ENCODE data around the gene MPIG6B.

Gene MPIG6B

DNA sequence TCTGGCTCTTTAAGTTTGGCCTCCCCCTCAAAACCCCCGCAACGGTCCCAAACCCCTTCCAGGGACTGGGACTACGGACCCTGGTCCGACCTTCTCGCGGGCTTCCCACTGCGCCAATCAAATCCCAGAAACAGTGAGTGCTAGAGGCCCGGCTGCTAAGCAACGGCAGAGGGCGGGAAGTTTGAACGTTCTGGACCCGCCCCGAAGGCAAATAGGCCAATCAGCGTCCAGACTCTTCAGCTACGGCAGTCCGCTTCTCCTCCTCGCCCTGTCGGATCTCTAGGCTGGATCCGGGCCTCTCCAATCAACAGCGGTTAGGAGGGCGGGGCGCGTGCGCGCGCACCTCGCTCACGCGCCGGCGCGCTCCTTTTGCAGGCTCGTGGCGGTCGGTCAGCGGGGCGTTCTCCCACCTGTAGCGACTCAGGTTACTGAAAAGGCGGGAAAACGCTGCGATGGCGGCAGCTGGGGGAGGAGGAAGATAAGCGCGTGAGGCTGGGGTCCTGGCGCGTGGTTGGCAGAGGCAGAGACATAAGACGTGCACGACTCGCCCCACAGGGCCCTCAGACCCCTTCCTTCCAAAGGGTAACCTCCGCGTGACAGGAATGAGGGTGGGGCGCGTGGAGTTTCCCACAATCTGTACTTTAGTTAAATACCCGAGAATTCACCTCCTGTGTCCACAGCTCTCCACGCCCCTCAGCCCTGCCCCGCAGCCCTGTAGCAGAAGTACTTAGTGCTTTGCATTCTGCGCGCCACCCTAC is 16.6 kb downstream of the MPIG6B start, which contains the start of gene MSH5:
TSS of gene MSH5 (plus strand) at position 367 of the 758 bp plus-strand sequence. CDS start 462 bp downstream, outside the sequence.
- peak; percentile 98 for DNase-seq

DNA sequence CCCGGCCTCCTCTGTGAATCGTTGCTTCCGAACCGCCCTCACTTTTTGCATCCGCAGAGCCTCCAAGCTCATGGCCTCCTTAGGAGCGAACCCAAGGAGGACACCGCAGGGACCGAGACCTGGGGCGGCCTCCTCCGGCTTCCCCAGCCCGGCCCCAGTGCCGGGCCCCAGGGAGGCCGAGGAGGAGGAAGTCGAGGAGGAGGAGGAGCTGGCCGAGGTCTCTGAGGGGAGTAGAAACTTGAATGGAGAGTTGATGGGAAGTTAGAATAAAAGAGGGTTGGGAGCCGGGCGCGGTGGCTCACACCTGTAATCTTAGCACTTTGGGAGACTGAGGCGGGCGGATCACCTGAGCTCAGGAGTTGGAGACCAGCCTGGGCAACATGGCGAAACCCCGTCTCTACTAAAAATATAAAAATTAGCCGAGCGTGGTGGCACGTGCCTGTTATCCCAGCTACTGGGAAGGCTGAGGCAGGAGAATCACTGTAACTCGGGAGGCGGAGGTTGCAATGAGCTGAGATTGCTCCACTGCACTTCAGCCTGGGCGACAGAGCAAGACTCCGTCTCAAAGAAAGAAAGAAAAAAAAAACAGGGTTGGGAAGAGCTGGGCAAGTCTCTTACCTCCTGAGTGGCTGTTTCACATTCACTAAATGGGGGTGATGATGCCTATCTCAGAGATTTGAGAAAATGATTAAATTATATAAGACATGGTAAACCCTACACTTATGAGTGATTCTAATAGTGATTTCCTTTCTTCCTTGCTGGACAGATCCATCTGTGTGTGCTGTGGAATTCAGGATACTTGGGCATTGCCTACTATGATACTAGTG is 17.4 kb downstream of the MPIG6B start:
- no peak for DNase-seq

DNA sequence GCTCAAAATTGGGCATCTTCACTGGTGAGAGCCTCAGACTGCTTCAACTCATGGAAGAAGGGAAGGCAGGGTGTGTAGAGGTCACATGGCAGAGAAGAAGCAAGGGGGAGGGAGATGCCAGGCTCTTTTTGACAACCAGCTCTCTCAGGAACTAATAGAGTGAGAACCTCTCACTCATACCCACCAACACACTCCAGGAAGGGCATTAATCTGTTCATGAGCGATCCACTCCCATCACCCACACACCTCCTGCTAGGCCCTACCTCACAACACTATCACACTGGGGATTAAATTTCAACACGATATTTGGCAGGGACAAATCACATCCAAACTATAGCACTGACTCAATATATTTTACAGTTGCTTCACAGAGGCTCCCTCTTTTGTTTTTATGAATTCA is 18.6 kb downstream of the MPIG6B start:
- DNase-seq = no peak

GRCh38 chr6:31742894-31743293 is 19.7 kb downstream of the MPIG6B start:
- no peak for DNase-seq

DNA sequence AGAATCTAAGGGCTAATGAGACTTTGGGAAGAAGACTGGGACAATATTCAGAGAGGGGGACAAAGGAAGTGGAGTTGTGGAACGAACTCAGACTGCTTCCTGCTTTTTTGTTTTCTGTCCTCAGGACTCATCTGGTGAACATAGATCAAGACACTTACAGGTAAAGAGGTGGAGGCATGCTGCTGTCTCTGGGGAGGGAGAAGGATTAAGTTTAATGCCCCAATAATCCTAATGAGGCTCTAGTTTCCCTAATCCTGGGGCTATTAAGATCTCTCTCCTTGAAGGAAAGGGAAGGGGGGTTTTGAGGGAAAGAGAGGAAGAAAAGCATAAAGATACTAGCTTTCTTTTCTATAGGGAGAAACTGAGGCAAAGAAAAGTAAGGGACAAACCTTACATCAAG is 21.2 kb downstream of the MPIG6B start:
- DNase-seq = no peak

DNA sequence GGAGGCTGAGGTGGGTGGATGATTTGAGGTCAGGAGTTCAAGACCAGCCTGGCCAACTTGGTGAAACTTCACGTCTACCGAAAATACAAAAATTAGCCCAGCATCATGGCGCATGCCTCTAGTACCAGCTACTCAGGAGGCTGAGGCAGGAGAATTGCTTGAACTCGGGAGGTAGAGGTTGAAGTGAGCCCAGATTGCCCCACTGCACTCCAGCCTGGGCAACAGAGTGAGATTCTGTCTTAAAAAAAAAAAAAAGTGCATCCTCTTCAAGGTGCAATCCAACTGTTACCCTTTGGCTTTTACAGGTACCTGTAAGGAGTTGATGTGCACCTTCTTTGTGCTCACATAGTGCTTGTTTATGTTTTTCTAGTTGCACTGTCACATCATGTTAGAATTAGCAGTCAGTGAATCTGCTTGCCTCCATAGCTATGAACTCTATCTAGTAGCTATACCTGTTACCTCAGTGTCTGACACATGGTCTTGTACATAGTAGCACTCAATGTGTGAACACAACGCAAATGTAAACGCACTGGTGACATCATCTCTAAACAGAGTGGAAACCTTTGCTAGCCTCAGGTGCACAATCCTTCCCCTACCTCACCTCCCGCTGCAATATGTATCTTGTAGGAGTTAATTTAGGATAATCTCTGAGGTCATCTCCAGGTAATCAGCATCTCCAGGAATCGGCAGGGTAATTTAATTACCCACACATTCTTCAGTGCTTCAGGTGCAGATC is 26.3 kb downstream of the MPIG6B start:
- DNase-seq = no peak

DNA sequence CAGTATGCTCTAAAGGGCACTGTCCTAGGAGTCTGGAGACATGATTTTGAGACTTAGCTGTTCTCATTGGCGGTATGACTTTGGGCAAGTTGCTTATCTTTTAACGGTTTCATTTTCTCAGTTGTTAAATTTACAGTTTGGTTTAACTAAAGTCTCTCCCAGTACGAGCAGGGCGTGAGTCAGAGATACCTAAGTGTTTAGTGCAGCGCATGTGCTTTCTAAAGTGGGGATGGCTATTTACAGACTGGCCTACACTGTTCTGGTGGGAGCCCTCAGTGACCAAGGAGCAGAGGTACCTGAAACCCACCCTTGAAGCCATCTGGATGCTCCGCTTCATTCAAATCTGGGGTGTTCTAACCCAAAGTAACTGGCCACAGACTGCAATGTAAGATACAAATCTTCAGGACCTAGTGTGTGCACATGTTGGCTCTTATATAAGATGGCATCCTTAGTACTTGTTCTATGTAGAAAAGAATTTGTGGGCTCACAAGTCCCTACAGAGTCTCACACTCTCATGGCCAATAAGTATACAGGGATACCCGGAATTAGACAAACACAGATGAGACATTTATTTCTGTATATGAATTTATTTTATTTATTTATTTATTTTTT is 27.3 kb downstream of the MPIG6B start:
- no peak for DNase-seq

- DNase-seq = no peak
These were observed 29.7 kb downstream of the MPIG6B start for GRCh38 chr6:31752739-31753319.

DNA sequence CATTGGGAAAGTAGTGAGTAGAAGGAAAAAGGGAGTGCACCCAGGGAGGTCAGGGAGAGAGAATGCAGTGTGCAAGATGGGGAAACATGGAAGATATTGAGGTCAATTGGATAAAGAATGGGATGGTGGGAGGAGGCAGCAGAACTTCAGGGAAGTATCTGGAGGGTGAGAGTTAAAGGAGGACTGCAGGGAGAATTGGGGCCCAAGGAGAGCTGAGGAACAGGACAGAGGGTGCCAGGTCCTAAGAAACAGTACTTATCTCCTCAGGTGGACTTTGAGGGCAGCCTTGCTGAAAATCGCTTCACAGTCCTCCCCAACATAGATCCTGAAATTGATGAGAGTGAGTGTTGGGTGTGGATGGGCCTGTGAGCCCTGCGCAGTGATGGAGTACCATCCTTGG is 35.1 kb downstream of the MPIG6B start:
- DNase-seq = no peak

- no peak for DNase-seq
These were observed 37.6 kb downstream of the MPIG6B start for GRCh38 chr6:31760790-31761189.

DNA sequence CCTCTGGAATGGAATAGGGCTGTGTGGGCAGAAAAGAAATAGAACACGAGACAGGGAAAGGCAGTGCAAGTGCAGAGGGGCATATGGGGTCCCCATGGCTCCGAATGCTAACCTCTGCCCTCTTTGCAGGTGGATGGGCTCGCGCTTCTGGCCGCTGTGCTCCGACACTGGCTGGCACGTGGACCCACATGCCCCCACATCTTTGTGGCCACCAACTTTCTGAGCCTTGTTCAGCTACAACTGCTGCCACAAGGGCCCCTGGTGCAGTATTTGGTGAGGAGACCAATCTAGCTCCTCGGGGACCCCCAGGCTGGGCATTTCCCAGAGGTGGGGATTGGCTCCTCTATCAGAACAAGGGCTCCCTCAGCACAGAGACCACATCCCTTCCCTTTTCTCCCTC is 38.2 kb downstream of the MPIG6B start:
- DNase-seq = no peak

- DNase-seq = no peak
These were observed 39.2 kb downstream of the MPIG6B start, which contains the start of gene SAPCD1 for GRCh38 chr6:31762356-31762755. SAPCD1 (plus strand) TSS chr6:31762656; CDS start chr6:31763055, 399 bp downstream.

GRCh38 chr6:31762878-31763618 is 39.9 kb downstream of the MPIG6B start:
- no peak for DNase-seq

- no peak for DNase-seq
These were observed 40.4 kb downstream of the MPIG6B start for GRCh38 chr6:31763619-31763940.

DNA sequence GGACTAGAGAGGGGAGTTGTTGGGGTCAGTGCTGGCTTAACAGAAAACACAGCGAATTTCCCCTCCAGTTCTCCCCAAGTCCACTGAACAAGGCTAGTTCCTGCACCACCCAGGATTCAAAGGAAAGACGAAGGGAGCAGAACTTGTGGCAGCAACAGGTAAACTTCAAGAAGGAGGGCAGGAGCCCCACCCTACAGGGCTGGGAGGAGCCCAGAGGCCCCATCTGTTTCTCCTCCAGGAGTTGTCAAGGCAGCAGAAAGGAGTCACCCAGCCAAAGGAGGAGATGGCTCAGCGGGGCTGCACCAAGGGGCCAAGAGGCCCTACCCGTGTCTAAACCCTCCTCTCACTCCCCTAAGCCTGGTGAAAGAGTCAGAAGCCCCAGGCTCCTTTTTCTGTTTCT is 41.0 kb downstream of the MPIG6B start:
- no peak for DNase-seq

- DNase-seq = no peak
These were observed 42.4 kb downstream of the MPIG6B start for GRCh38 chr6:31765559-31765909.

DNA sequence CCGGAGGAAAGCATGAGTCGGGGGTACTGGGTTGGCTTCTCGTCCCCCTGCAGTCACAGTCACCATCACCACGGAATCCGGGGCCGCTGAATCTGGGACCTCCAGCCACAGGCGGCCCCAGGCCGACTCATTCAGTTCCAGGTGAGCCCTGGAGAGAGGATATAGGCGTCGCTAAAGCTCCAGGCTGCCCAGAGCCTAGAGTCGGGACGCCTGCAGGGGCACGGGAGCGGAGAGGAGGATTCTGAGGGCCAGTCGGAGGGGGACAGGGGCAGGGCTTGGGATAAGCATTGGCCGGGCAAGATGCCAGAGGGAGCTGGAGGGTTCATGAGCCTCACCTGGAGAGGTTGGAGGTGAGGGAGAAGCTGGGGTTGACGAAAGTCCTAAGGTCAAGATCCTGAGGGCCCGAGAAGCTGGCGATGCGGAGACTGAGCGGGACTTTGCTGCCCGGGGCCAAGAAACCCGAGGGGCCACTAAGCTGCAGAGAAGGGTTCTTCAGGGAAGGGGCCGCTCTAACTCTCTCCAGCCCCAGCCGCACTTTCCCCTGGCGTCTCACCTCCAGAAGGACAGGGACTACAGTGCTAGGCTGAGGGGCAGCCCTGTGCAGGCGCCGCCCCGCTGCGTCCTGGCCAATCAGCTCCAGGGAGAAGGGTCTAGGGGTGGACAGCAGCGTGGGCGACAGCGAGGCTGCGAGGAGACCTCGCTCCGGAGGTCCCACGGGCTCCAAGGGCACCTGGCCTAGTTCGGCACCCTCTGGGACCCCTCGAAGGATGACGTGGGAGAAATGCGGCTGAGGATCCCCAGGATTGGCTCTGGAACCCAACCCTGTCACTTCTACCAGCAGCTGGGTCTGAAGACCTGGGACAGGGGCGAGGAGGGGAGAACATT is 43.0 kb downstream of the MPIG6B start:
- no peak for DNase-seq

- DNase-seq = no peak
These were observed 44.0 kb downstream of the MPIG6B start for GRCh38 chr6:31767096-31767645.

DNA sequence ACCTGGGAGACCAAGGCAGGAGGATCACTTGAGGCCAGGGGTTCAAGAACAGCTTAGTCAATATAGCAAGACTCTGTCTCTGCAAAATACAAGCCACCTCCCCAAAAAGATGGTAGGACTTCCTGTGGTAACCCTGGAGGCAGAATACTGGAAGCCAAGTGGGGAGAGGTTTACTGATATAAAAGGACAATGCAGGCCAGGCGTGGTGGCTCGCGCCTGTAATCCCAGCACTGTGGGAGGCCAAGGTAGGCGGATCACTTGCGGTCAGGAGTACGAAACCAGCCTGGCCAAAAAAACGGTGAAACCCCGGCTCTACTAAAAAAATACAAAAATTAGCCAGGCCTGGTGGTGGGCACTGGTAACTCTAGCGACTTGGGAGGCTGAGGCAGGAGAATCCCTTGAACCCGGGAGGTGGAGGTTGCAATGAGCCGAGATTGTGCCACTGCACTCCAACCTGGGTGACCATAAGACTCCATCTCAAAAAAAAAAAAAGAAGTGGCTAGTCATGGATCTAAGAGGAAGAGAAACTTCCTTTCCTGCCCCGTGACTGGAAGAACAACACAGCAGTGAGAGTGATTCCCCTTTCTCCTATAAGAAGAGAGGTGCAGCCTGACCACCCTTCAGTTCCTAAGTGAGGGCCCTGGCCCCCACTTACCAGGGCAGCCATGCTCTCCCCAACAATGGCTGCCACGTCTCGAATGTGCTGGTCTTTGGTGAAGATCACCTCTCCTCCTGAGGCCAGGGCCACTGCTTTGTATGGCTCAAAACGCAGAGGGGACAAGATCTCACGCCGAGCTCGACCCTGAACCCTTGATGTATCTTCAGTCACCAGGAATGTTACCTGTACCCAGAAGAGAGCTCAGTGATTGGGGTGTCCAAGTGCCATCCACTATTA is 45.4 kb downstream of the MPIG6B start:
- DNase-seq = no peak

Data from NCI-H1092 (cell line).